Activated CD4-positive, alpha-beta memory T cell treated with anti-CD3 and anti-CD28 coated beads, Interleukin-2, amount 10 ng/mL, durations not matched to agents 7 days and 5 days (primary cell): ENCODE results near the gene EEIG1. TPM values are rescaled to one million over a fixed set of nuclear protein-coding genes. Genes with fewer than 3 reads are reported as not detected.

Source experiments
- CTCF ChIA-PET: fragments of 350-600 bp; sonication (Branson Sonifier 250); formaldehyde crosslinking; loops from one replicate; lab custom pipeline; 2021; ENCODE audit warnings: antibody characterized with exemption, inconsistent platforms; lab: Charles Lee
- POLR2A ChIA-PET: fragments of 350-600 bp; sonication (Branson Sonifier 250); formaldehyde crosslinking; loops from one replicate; lab custom pipeline; 2021; ENCODE audit warnings: antibody characterized with exemption; lab: Charles Lee
- DNase-seq: peaks from one replicate; pipeline ENCODE4 v3.0.0-alpha.2; 2020
- H3K27ac Mint-ChIP-seq: one replicate; pipeline ENCODE4 v1.8.0; 2021; ENCODE audit warnings: mild to moderate bottlenecking, mixed read lengths
- H3K27me3 Mint-ChIP-seq: one replicate; pipeline ENCODE4 v1.8.0; 2021; ENCODE audit warnings: mixed read lengths
- H3K36me3 Mint-ChIP-seq: one replicate; pipeline ENCODE4 v1.8.0; 2021; ENCODE audit warnings: low read depth, mixed read lengths
- H3K4me1 Mint-ChIP-seq: one replicate; pipeline ENCODE4 v1.8.0; 2021; ENCODE audit warnings: mixed read lengths
- H3K4me3 Mint-ChIP-seq: one replicate; pipeline ENCODE4 v1.8.0; 2021; ENCODE audit warnings: mild to moderate bottlenecking, mixed read lengths
- H3K9me3 Mint-ChIP-seq: one replicate; pipeline ENCODE4 v1.8.0; 2021; ENCODE audit warnings: mixed read lengths
- total RNA-seq, 2 experiments: library from RNA; stranded (reverse); gene quantifications; one replicate each; pipeline ENCODE4 v1.2.3, GENCODE V29; 2021

Gene EEIG1
- total RNA-seq, 2 experiments from 2014 or later = 212 to 218 TPM

GRCh38 chr9:127979333-127980059 is 1.3 kb downstream of the EEIG1 start:
- H3K4me1 Mint-ChIP-seq = peaks cover 57% of the 10 kb centered on the region
- peaks cover 47% of the 10 kb centered on the region for H3K36me3 Mint-ChIP-seq
- H3K27ac Mint-ChIP-seq = peak overlapping the region; percentile 73
- H3K9me3 Mint-ChIP-seq = no peaks in the 10 kb centered on the region
- H3K27me3 Mint-ChIP-seq = no peaks in the 10 kb centered on the region
- ChIA-PET POLR2A (interaction anchor here (1.1 to 15.3 kb wide), 9 partner anchors 8 to 93 kb away, joined by 3 to 465 read pairs (median 5); partner anchors contain the start of genes NAIF1 and SLC25A25), CTCF (interaction anchor here (0.7 to 15.1 kb wide), 5 partner anchors 16 to 52 kb away, joined by 3 to 178 read pairs (median 17); no protein-coding TSS in a partner anchor)
- no peak for DNase-seq
- peak overlapping the region; percentile 91 for H3K4me3 Mint-ChIP-seq

GRCh38 chr9:127979015-127979332 is 1.8 kb downstream of the EEIG1 start:
- peaks cover 62% of the 10 kb centered on the region for H3K4me1 Mint-ChIP-seq
- H3K27me3 Mint-ChIP-seq = no peaks in the 10 kb centered on the region
- peak overlapping the region; percentile 91 for H3K4me3 Mint-ChIP-seq
- peaks cover 49% of the 10 kb centered on the region for H3K36me3 Mint-ChIP-seq
- no peaks in the 10 kb centered on the region for H3K9me3 Mint-ChIP-seq
- no peak for DNase-seq
- H3K27ac Mint-ChIP-seq = peak overlapping the region; percentile 73
- CTCF ChIA-PET = interaction anchor here (0.7 to 15.1 kb wide), 5 partner anchors 17 to 52 kb away, joined by 3 to 178 read pairs (median 17); no protein-coding TSS in a partner anchor
- POLR2A ChIA-PET = interaction anchor here (1.1 to 15.3 kb wide), 10 partner anchors 8 to 109 kb away, joined by 3 to 465 read pairs (median 4); partner anchors contain the start of genes NAIF1 and SLC25A25

- POLR2A ChIA-PET = interaction anchor here (0.8 to 15.3 kb wide), 10 partner anchors 16 to 108 kb away, joined by 3 to 465 read pairs (median 4); partner anchors contain the start of gene NAIF1
- Mint-ChIP-seq H3K36me3 (peaks cover 49% of the 10 kb centered on the region), H3K4me3 (peak overlapping the region; percentile 91), H3K27ac (peak overlapping the region; percentile 73), H3K4me1 (peaks cover 65% of the 10 kb centered on the region), H3K9me3 (no peaks in the 10 kb centered on the region), H3K27me3 (no peaks in the 10 kb centered on the region)
- CTCF ChIA-PET = interaction anchor here (1.1 to 15.1 kb wide), 5 partner anchors 22 to 89 kb away, joined by 3 to 178 read pairs (median 17); partner anchors contain the start of gene NAIF1
- peak; percentile 28 for DNase-seq
Observed at GRCh38 chr9:127977884-127978647, 2.7 kb downstream of the EEIG1 start.

- peaks cover 68% of the 10 kb centered on the region for H3K4me1 Mint-ChIP-seq
- H3K27me3 Mint-ChIP-seq = no peaks in the 10 kb centered on the region
- CTCF ChIA-PET = interaction anchor here (0.7 to 15.1 kb wide), 5 partner anchors 21 to 90 kb away, joined by 3 to 178 read pairs (median 17); partner anchors contain the start of gene NAIF1
- peak overlapping the region; percentile 73 for H3K27ac Mint-ChIP-seq
- H3K9me3 Mint-ChIP-seq = no peaks in the 10 kb centered on the region
- peaks cover 51% of the 10 kb centered on the region for H3K36me3 Mint-ChIP-seq
- H3K4me3 Mint-ChIP-seq = peak overlapping the region; percentile 91
- DNase-seq = no peak
- POLR2A ChIA-PET = interaction anchor here (0.8 to 15.3 kb wide), 8 partner anchors 22 to 107 kb away, joined by 3 to 465 read pairs (median 4); partner anchors contain the start of gene NAIF1
Observed at GRCh38 chr9:127977009-127977883, 3.5 kb downstream of the EEIG1 start.

DNA sequence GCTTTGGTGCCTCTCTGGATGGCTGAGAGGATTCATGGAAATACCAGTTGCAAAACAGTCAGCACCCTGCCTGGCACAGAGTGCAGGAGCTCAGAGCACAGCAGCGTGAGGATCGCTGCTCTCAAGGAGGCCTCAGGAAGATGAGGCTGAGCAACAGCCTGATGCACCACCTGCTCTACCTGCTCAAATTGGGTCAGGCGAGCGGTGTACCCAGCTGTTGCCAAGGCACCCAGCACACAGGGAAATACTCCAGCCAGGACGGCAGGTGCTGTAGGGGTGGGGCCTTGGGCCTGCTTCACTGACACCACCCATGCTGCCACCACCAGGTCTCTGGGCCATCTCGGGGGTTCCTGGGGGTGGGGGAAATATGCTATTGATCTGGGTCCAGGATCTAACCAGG is 4.3 kb downstream of the EEIG1 start:
- H3K27me3 Mint-ChIP-seq = no peaks in the 10 kb centered on the region
- H3K4me1 Mint-ChIP-seq = peaks cover 70% of the 10 kb centered on the region
- H3K4me3 Mint-ChIP-seq = peak overlapping the region; percentile 91
- CTCF ChIA-PET = interaction anchor here (5.9 to 15.1 kb wide), 2 partner anchors 21 to 54 kb away, joined by 44 to 178 read pairs; no protein-coding TSS in a partner anchor
- H3K27ac Mint-ChIP-seq = peak overlapping the region; percentile 38
- no peak for DNase-seq
- H3K36me3 Mint-ChIP-seq = peaks cover 57% of the 10 kb centered on the region
- H3K9me3 Mint-ChIP-seq = no peaks in the 10 kb centered on the region
- POLR2A ChIA-PET = interaction anchor here (0.9 to 15.3 kb wide), 3 partner anchors 21 to 83 kb away, joined by 3 to 465 read pairs (median 47); no protein-coding TSS in a partner anchor

DNA sequence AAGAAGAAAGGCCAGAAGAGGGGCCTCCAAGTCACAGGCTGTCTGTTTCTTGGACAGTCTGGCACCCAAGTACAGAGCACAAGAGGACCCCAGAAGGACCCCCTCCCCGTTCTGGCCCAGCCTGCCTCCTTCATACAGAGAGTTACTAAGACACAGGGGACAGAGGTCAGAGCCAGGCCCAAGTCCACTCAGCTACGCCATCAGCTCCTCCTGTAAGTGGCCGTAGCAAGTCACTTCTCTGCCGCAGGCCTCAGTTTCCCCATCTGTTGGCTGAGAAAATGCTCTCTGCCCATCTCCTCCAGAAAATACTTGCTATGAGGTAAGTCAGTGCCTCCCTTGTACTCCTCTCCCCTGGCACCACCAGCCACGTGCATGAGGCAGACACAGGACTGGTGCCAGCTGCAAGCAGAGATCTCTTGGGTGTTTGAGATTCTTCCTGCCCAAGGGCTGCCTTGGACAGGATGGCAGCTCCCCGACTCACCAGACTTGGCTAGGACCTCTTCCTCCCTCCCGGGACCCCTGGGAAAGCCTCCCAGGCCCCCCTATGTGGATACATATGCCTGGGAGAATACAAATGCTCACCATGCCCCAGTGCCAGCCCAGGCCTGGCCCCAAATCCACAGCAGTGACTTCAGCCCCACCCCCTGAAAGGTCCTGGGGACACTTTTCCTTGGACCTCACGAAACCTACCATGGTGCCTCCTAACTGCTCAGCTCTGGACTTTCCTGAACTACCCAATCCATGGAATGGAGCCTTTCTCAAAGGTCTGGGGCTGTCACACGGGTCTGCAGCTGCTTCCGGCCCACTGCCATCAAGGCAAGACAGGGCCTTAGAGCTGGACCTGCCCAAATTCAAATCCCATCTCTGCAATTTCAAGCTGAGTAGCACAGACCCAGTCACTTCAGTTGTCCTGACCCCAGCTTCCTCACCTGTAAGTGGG is 5.1 kb downstream of the EEIG1 start:
- Mint-ChIP-seq H3K27ac (peak overlapping the region; percentile 38), H3K27me3 (no peaks in the 10 kb centered on the region), H3K36me3 (peaks cover 58% of the 10 kb centered on the region), H3K4me3 (peak overlapping the region; percentile 91), H3K9me3 (no peaks in the 10 kb centered on the region), H3K4me1 (peaks cover 73% of the 10 kb centered on the region)
- no peak for DNase-seq
- POLR2A ChIA-PET = interaction anchor here (1.0 to 15.3 kb wide), 4 partner anchors 8 to 51 kb away, joined by 4 to 465 read pairs (median 28); no protein-coding TSS in a partner anchor
- CTCF ChIA-PET = interaction anchor here (5.9 to 15.1 kb wide), 2 partner anchors 20 to 55 kb away, joined by 44 to 178 read pairs; no protein-coding TSS in a partner anchor

DNA sequence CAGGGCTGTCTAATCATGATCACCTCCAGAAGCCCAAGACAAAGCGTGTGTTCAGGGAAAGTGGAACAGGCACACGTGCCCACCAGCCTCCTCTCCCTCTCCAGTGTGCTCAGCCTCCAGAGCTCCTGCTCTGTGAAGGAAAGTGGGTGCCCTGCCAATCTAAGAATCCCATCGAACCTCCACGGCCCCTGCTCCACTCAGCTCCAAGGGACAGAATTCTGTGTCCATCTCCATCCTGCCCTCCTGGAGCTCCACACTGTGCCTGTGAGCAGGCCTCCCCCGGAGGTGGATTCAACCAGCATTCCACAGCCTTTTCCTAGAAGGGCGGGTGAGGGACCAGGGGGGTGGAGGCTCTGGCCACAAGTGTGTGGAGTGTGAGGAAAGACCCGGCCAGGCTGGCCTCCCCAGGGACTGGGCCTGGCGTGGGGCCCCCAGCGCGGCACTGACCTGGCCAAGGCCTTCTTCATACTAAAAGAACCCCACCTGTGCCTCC is 6.0 kb downstream of the EEIG1 start:
- H3K4me3 Mint-ChIP-seq = peak overlapping the region; percentile 91
- DNase-seq = no peak
- H3K4me1 Mint-ChIP-seq = peaks cover 81% of the 10 kb centered on the region
- ChIA-PET CTCF (interaction anchor here (2.8 to 15.1 kb wide), 3 partner anchors 19 to 56 kb away, joined by 9 to 178 read pairs (median 44); no protein-coding TSS in a partner anchor), POLR2A (interaction anchor here (1.0 to 15.3 kb wide), 3 partner anchors 8 to 52 kb away, joined by 4 to 465 read pairs (median 8); no protein-coding TSS in a partner anchor)
- H3K36me3 Mint-ChIP-seq = peaks cover 55% of the 10 kb centered on the region
- no peaks in the 10 kb centered on the region for H3K27me3 Mint-ChIP-seq
- H3K27ac Mint-ChIP-seq = peak overlapping the region; percentile 61
- no peaks in the 10 kb centered on the region for H3K9me3 Mint-ChIP-seq

DNA sequence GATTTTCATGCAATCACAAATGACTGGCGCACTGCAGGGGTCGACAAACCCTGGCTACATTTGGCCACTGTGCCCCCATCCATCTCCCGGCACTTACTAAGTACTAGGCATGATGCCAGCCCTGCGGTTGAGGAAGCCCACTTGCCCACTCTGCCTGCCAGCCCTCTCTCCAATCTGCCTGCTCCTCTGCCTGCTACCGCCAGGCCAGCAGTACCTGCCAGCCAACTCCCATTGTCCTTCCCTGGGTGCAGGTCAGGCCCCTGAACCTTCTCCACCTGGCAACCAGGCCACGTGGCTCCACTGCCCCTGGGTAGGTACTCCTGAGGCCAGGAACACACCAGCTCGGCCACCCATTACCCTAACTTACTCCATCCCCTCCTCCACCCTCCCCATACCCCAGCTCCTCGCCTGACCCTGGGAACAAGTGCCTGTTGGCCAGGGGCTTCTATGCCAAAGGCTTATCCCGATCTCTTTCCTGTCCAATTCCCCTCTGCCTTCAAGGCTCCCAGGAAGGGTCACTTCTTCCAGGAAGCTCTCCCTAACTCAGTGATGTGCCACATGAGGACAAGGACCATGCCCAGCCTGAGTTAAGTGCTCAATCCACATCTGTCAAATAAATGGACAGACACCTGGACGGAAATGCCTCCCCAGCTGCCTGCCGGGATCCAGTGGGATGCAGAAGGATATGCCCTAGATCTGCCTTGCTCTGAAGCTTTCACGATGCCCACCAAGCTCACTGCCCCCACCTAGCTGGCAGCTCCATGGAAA is 6.6 kb downstream of the EEIG1 start:
- Mint-ChIP-seq H3K36me3 (peaks cover 55% of the 10 kb centered on the region), H3K4me3 (peak overlapping the region; percentile 49), H3K27me3 (no peaks in the 10 kb centered on the region), H3K27ac (peak overlapping the region; percentile 69), H3K4me1 (peaks cover 88% of the 10 kb centered on the region), H3K9me3 (no peaks in the 10 kb centered on the region)
- CTCF ChIA-PET = interaction anchor here (2.8 to 15.1 kb wide), 2 partner anchors 19 to 57 kb away, joined by 9 to 178 read pairs; no protein-coding TSS in a partner anchor
- POLR2A ChIA-PET = interaction anchor here (2.4 to 15.3 kb wide), 2 partner anchors 33 to 52 kb away, joined by 8 to 465 read pairs; no protein-coding TSS in a partner anchor
- DNase-seq = no peak

DNA sequence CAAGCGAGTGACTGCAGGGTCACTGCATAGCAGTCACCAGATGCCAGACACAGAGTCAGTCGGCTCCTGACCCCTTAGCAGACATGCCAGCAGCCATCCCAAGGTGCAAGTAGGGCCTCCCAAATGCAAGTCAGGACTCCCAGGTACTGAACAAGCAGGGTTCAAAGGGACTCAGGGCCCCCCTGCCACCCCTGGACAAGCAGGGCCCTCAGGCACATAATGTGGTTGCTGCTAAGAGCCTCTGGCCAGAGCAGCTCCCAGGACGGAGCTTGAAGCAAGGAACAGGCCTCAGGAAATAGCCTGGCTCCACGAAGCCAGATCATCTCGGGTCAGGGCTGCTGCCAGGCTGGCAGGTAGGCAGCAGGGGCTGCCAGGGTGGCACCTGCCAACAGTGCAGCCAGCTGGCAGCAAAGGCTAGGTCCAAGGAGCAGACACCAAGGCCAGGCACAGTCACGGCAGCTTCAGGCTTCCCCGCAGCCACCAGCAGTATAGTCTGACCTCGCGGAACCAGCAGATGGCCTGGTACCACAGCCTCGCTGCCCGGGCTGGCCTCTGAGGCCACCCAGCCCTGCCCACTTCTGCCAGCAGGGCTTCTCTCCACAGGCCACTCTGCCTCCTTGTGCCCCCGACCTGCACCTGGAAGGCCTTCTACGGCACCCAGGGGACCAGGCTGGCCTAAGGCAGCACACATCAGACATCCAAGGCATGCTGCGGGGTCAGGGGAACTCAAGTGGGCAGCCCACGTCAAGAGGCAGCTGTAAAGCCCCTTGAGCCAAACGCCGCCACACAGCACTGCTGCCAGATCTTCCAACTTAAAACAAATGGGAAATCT is 7.4 kb downstream of the EEIG1 start:
- H3K9me3 Mint-ChIP-seq = no peaks in the 10 kb centered on the region
- H3K27ac Mint-ChIP-seq = peak overlapping the region; percentile 93
- H3K36me3 Mint-ChIP-seq = peaks cover 58% of the 10 kb centered on the region
- no peaks in the 10 kb centered on the region for H3K27me3 Mint-ChIP-seq
- H3K4me3 Mint-ChIP-seq = peak overlapping the region; percentile 74
- ChIA-PET CTCF (interaction anchor here (2.3 to 15.1 kb wide), 3 partner anchors 18 to 58 kb away, joined by 8 to 178 read pairs (median 9); no protein-coding TSS in a partner anchor), POLR2A (interaction anchor here (1.3 to 15.3 kb wide), 5 partner anchors 7 to 94 kb away, joined by 3 to 465 read pairs (median 8); partner anchors contain the start of genes EEIG1 and SLC25A25)
- DNase-seq = no peak
- peaks cover 93% of the 10 kb centered on the region for H3K4me1 Mint-ChIP-seq
